DMS53 treated with DMSO at 0.1 percent for 48 hours (cell line): Measurements from ENCODE around the gene FHIT.
"Not testable (repeated sequence)": the region's sequence is repeated elsewhere in the genome, so short reads cannot be mapped to it uniquely, and the experiment has no call there.

Source experiments
- DNase-seq: peaks from one replicate; lab custom pipeline; 2025; ENCODE audit not compliant: unreplicated experiment; lab: John Stamatoyannopoulos, UW

FHIT gene

DNA sequence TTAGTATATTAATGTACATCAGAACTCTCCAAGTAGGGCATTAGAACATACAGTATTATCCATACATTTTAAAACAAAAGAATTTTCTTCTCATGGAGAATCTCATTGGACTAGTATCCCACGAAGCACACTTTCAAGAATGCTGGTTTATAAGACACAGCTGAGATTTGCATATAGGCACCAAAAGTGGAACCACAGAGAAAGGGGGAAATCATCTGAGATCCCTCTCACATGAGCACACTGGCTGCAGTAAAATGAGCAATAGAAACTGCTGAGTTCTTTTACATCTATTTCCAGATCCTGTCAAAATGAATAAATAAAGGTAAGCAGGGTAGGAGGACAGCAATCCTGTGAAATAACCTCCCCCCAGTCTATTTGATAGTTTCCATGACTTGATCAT lies 665.3 kb downstream of the FHIT start:
- DNase-seq, result no peak

DNA sequence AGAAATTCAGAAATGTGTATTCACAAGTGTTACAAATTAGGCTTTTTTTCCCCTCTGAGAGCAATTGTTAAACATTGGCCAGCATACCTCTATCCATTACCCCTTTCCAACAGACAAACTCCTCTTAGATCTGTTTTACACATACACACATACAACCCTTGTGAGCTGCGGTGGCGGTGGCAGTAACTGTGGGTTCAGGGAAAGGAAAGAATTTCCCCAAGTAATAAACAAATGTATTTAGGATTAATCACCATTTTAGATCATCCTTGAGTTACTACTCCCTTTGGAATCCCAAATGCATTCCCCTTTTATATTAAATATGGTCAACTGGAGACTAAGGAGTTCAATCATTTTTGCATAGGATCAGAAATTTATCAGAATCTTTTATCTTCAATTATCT lies 667.0 kb downstream of the FHIT start:
- DNase-seq, result no peak

DNA sequence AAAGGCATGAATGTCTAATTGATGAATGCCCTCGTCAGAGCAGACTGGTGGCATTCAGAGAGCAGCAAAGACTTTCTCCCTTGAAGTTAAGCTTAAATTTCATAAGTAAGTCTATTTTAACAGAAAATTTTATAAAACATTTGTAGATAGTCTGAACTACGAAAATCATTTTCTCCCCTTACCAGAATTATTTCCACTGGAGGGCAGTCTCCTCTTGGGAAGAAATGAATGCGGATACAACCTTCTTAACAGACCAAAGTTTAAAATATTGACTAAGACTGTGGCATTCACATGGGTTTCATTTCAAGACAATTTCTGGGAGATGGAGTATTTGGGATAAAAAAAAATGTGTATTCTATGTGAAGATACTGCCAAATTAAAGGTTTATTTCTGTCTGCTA lies 669.0 kb downstream of the FHIT start:
- DNase-seq, result no peak

DNA sequence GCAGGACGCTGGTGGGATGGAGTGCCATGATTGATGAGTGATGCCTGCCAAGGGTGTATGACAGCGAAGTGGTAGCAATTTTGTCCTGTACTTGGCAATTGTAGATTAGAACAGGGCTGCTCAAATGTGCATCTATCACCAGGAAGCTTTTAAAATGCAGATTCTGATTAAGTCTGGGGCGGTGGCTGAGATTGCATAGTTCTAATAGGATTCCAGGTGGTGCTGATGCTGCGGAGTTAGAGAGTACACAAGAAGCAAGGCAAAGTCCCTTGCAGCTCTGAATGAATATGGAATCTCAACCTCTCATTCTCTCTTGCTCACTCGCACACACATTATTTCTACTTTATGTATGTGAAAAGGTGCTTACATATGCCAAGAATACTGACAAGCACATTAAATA lies 670.4 kb downstream of the FHIT start:
- DNase-seq, result no peak

DNA sequence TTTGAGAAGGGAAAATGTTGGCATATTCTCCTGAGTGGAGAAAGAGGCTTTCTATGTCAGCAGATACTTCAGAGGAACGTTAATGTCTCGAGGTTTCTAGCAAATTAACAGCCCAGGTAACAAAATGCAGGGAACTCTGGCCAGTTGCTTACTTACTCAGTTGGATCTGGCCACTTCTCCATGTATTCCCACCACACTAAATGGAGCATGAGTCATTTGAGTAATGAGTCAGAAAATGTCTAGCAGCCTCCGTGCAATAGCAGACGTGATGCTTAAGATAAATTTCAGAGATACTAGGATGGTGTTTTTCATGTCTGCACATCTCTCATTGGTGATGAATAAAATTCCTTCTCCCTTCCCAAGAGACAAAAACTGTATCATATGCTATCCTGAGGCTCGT lies 671.5 kb downstream of the FHIT start:
- DNase-seq, result peak; percentile 1

DNA sequence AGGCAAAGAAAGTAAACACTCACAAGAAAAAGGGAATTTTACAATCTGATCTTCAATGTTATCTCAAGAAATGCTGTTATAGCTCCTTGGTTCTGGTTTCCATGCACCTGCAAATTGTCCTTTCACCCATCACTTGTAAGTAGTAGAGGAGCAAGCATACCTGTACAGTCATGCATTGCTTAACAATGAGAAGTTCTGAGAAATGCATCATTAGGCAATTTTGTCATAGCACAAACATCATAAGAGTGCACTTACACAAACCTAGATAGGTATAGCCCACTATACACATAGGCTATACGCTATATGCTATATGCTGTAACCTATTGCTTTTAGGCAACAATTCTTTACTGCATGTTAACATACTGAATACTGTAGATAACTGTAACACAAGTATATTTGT lies 672.3 kb downstream of the FHIT start:
- DNase-seq, result no peak

DNA sequence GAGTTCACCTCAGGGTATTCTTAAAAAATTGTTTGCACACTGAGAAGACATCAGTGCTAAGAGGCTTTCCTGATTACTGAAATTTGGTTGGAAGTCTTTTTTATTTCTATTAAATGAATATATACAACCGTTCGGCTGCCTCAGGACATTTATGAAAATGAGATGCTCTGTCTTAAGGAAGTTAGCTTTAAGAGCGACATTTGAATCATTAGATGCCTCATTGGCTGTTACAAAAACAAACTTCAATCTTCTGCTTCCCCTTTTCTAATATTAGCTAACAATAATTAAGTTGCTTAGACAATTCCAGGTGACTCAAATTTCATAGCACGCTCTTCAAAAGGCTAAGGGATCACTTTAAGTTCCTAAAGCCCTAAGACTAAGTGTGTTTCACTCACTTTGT lies 673.7 kb downstream of the FHIT start:
- no peak for DNase-seq

DNA sequence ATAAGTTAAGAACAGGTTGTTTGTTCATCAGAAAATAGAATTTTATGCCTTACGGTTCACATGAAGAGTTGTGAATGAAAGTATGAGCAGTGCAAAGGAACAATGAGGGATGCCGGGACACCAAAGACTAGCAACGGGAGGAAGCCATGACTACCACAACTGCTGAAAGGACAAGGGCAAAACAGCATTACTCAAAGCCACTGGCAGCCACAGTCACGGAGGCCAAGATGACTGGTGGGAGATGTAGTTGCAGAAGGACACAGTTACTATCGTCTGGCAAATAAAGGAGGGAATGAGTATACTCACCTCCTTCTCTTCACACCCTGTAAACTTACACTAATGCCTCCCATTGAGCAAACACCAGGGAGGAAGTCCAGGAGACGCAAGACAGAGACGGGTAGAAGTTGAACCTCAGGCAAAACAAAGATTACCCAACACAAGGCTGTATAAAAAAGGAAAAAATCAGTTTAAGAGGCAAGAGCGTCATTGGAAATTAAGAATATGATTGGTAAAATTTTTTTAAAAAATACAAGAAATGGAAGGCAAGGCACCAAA lies 675.5 kb downstream of the FHIT start:
- DNase-seq, result no peak

DNA sequence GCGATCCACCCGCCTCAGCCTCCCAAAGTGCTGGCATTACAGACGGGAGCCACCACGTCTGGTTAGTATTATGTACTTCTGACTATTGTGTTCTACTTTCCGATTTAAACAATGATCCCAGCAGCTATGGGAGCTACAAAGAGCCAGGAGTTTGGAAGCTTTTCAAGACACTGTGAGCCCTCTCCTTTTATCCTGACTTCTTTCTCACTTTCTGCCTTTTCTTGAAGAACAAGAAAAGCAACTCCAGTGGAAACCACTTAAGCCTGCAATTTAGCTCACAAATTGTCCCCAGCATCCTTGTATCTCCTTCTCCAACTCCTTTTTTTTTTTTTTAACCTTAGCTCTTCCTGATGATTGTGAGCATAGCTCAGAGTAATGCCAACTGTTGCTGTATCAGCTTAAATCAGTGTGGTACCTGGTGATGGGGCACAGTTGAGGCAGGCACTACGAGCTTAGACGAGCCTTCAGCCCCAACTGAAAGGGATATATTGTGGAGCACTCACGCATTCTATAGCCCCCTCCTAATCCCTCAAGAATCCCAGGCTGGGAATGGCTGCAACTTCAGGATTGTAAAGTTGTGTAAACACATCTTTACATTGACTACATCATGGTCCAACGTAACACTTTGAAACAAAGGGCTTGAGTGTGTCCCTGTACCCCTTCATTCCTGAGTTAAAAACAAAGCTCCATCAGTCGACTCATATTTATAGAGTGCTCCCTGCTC lies 677.0 kb downstream of the FHIT start:
- DNase-seq, result no peak

DNA sequence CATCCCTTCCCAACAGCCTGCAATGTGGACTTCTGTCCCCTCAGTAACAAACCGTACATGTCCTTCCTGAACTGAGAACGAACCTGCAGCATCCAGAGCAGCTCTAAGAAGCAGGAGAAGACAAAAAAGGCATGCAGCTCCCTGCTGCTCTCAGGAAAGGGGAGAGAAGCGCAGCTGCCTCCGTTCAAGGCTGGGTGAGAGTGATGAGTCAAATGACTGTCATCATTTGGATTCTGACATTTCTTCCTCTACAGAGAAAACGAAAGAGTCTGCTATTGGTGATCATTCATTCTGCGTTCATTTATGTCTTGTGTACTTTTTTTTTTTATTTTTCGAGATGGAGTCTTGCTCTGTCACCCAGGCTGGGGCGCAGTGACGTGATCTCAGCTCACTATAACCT lies 677.8 kb downstream of the FHIT start:
- DNase-seq, result no peak

DNA sequence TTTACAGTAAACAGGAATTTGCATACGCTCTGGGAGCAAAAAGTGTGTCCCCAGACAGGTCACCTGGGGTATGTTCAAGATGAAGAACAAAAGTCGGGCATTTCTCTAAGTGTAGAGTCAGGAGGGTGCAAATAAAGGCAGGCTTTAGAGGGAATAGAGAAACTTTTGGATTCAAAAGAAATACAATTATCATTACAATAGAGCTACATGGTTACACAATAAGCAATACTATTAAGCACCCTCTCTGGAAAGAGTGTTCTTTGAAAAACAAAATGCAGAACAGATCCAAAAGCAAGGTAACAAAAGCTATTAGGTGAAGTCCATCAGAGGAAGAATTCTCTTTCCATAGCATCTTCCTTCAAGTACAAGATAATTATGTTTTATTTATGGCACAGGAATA lies 679.7 kb downstream of the FHIT start:
- DNase-seq, result no peak

DNA sequence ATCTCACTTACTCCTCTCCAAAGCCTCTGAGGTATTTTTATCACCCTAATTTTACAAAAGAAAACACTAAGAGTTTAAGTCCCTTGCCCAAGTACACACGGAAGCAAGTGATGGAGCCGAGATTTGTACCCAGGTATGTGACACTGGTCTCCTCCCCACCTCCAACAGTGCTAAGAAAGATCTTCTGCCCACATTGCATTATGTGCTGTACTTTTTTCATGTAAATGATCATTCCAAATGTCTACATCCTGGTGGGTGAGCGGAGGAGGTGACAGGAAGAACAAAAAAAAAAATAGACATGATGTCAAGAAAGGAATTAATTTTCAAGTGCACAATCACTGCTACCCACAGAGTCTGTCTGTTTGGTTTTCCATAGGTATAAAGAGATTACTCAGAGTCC lies 694.1 kb downstream of the FHIT start:
- no peak for DNase-seq

DNA sequence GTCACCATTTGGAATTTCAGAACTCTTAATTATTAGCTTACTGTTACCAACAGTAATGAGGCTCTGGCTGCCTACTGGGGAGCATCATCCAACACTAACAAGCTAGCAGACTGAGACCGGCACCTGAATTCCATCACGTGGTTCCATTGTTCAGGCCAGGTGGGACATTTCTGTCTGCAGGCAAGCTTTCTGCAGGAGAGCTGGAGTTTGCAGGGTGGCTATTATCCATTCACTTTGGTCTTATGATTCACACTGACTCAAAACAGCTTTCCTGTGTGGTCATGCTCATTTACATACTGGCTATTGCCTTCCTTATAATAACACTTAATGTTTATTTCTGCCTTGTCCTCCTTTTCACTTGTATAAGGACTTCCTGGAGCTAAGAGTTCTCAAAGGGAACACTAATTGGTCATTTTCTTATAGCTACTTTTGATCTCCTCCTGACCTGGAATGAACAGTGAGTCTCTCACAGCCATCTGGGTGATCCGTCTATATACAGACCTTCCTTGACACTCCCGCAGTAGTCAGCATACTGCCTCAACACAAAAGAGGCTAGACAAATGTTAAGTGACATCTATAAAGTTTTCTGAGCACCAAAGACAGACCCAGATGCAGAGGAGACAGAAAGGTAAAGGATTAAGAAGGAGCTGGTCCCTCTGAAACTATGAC lies 695.4 kb downstream of the FHIT start:
- DNase-seq, result no peak

DNA sequence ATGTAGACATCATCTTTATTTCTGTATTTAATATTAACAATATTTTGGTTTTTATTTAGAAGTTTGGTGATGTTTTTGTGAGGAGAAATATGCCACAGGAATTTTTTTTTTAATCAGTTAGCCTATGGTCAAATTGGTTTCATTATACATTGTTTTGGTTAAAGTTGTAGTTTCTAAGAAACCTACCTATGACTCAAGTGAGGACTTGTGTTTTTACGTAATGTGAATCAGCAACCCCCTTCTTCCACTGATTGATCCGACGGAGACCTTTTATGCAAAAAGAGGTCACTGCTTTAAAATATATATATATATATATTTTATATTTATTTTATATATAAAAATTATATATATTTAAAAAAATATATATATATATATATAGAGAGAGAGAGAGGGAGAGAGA lies 698.1 kb downstream of the FHIT start:
- no peak for DNase-seq

DNA sequence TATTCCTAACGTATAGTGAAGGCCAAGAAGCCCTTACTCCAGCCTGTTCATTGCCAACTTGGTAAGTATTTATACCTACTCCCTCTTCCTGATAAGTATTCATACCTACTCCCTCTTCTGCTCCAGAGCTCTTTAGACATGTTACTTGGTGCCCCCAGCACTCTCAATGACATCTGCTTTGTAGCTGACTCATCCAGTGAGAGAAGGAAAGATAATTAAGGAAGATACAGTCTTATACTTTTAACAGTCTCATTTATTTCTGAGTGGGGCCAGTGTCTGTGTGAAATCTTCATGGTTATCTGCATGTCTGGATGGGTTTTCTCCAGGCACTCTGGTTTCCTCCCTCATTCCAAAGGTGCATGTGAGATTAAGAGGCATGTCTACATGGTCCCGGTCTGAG lies 698.7 kb downstream of the FHIT start:
- no peak for DNase-seq

DNA sequence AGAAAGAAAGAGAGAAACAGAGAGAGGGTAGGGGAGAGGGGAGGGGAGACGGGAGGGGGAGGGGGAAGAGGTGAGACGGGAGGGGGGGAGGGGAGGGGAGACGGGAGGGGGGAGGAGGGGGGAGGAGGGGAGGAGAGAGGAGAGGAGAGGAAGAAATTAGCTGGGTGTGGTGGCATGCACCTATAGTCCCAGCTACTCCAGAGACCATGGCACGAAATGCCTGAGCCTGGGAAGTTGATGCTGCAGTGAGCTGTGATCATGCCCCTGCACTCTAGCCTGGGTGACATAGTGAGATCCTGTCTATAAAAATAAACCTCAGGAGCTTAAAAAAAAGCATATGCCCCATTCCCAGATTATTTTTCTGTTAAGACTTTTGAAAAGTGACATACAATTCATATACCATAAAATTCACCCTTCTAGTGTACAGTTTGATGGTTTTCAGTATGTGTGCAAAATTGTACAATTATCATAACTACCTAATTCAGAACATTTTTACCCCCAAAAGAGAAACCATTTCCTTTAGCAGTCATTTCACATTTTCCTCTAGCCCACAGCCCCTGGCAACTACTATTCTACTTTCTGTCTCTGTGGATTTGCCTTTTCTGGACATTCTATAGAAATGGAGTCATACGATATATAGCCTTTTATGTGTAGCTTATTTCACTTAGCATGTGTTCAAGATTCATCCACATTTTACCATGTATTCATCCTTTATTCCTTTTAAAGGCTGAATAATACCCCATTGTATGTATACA lies 699.6 kb downstream of the FHIT start:
- DNase-seq, result no peak

DNA sequence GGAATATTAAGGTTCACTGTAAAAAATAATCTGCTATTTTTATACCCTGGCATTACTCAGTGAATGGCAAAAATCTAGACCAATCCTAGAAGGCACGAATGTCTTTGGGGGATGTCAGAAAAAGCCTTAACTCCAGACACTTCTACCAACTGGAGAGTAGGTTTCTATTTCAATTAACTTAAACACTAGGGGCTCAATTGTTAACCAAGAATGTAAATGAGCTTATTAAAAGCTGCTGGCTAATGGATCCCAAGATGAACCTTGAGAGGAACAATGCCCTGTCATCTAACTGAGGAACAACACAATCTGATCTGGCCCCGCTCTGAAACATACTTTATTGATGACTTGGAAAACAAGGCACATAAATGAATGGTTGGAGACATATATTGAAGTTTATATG lies 701.4 kb downstream of the FHIT start:
- no peak for DNase-seq

DNA sequence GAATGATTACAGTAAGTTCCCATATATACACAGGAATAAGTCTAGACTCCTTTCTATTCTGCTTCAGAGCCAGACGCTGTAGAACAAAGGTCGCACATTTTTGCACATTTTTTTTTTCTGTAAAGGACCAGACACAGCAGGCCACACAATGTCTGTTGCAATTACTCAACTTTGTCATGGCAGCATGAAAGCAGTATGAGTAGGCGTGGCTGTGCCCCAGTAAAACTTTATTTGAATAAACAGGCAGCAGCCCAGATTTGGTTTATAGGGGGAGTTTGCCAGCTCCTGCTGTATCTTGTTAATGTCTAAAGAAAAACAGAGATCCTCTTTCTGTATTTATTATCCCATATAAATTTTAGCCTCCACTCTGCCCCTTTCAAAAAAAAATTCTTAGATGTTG lies 708.3 kb downstream of the FHIT start:
- no peak for DNase-seq

DNA sequence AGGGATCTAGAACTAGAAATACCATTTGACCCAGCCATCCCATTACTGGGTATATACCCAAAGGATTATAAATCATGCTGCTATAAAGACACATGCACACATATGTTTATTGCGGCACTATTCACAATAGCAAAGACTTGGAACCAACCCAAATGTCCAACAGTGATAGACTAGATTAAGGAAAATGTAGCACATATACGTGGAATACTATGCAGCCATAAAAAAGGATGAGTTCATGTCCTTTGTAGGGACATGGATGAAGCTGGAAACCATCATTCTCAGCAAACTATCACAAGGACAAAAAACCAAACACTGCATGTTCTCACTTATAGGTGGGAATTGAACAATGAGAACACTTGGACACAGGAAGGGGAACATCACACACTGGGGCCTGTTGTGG lies 711.9 kb downstream of the FHIT start:
- DNase-seq, result not testable (repeated sequence)

DNA sequence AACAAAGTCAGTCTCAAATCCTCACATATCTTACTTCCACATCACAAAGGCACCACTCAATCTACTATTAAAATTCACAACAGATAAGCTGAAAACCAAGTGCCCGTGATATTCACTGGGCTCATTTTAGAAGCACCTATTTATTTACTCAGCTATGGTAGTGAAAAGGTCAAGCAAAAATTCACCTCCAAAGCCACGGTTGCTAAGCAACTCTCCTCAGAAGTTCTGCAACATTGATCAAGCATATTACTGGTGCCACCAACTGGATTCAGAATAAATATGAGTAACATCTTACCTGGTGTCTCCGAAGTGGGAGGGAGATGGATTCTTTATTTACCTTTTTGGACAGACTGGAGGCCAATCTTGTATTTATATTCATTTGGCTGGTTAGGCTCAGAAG lies 714.8 kb downstream of the FHIT start:
- peak; percentile 47 for DNase-seq

DNA sequence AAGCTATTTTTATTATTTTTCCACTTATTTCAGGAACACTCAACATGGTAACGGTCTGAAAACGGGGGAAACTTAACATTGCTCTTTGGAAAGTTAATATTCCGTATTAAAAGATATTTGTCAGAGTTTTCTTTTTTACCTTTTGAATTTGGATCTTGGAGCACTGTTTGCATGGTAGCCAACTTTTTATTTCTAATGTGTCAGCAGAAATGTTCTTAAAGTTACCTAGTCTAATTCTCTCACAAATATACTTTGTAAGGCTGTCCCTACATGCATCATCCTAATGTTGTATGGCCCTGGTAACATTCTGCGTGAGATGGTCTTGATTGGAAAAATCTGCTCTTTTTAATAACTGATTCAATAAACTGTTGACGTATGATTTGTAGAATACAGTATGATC lies 719.5 kb downstream of the FHIT start:
- no peak for DNase-seq

DNA sequence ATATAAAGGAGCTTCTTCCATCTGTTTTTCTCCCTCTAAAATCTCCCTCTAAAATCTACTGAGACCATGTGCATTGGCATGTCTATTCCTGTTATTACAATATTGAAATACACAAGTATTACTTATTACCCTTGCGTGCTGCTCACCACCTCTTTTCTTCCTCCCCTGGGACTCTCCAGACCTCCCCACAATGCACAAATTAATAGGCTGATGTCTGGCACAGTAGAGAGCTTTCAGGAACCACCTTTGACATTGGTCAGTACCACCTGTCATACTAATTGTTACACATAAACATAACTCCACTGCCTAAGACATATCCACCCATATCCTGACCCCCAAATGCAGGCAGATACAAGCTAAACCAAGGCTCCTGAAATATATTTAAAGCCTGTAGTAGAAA lies 722.6 kb downstream of the FHIT start:
- no peak for DNase-seq
